HT-29 (cell line): ENCODE data around the gene RFT1. TPM values are rescaled to one million over a fixed set of nuclear protein-coding genes. Genes with fewer than 3 reads are reported as not detected.
"Not testable (repeated sequence)": the region's sequence is repeated elsewhere in the genome, so short reads cannot be mapped to it uniquely, and the experiment has no call there.

Source experiments
- DNase-seq: peaks from one replicate; pipeline ENCODE4 v3.0.0-alpha.2; 2015; ENCODE audit warnings: low spot score
- total RNA-seq: library from RNA; depleted of rRNA; stranded (reverse); fragments of >200 nt; shearing (Covaris generic); gene quantifications from 2 replicates; pipeline ENCODE4 v1.2.3, GENCODE V29; 2014

Gene RFT1
- total RNA-seq, 1 experiment from 2014 or later = 12.0 TPM

DNA sequence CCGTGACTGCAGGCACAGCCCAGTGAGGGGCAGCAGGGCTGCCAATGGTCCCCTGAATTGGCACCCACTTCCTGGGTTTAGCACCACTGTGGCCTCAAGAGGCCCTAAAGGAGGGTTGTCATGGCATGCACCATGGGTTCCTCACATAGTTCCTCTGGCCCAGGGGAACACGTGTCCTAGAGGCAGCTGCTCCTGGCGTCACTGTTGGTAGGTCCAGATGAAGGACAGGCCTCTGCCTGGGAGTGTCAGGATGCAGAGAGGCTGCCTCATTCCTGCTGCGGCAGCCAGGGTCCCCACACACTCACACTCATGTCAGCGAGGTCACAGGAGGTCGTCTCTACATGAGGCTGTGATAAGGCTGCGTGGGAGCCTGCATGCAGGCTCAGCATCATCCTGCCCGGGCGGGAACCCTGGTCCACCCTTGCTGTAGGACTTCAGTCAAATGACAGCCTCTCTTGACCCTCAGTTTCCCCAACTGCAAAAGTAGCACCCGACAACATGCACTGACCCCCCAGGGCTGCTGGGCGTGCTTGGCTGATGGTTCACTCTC, 58.3 kb downstream of the RFT1 start:
- no peak for DNase-seq

DNA sequence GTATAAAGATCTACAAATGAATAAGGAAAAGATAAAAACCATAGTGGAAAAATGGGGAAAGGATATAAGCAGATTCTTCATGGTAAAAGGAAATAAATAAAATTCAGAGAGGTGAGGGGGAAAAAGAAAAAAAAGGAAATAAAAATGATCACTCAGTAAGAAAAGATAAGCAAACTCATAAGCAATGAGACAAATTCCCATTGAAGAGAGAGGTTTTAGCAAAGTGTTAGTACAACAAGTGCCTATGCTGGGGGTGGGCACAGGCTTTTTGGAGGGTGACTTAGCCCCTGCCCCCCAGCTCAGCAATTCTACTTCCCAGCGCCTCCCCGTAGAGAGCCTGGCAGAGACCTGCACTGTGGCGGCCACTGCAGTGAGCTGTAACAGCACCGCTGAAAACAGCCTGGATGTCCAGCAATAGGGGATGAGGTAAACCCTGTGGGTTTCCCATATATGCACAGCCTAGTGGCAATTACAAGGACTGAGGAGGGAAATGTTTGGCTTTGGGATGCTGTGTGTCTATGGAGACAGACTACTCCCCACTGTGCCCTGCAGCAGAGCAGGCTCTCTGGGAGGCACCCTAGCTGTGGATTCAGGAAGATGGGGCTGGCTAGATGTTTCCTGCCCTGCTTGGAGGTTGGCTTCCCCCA, 60.7 kb downstream of the RFT1 start:
- DNase-seq = no peak

DNA sequence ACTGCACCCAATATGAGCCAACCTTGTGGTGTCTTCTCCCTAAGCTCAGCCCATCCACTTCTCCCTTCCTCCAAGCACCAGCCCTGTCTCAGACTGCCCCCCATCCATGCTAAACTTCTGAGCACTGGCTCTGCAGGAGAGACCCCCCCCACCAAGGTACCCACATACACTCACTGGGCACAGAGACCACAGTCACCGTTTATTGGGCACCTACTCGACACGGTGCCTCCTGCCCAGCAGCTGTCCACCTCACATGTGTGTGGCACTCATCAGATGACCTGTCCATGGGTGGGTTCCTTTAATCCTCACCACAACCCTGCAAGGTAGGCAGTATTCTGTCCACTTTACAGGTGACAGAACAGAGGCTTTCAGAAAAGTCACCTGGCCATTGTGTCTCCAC, 62.1 kb downstream of the RFT1 start:
- no peak for DNase-seq

DNA sequence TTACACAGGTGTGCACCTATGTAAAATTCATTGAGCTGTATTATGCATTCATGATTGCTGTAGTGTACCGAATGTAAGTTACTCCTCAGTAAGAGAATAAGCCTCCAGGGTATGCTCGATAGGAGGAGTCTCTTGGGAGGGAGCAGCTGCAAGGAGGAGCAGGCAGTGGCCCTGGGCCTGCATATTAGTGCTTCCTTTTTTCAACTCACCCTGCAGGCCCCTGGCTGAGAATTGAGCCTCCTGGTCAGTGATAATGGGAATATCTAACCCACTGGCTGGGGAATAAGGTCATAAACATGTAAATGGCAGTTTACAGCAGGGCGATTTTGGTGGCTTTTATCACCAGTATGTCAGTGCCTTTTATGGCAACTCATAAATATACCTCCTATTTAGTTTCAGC, 62.7 kb downstream of the RFT1 start:
- no peak for DNase-seq

DNA sequence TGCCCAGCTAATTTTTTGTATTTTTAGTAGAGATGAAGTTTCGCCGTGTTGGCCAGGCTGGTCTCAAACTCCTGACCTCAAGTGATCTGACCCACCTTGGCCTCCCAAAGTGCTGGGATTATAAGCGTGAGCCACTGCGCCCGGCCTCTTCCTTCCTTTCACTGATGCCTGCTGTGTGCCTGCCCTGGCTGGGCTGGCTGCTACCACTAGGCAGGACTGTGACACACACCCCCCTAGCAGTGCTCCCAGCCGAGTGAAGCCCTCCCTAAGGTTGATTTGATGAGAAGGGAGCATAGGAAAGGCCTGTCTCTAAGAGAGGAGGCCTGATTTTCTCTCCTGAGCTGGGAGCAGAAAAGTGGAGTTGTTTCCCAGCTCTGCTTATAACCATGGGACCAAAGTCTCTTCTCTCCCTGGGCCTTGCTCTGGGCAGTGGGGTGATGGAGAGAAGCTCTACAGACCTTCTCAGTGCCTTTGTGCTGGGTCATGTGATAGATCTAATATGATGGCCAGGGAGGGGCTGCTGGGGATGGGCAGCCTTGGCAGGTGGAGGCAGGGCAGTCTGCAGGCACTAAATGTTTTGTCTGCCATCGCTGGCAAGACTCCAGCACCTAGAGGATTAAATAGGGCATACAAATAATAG, 64.3 kb downstream of the RFT1 start:
- no peak for DNase-seq

DNA sequence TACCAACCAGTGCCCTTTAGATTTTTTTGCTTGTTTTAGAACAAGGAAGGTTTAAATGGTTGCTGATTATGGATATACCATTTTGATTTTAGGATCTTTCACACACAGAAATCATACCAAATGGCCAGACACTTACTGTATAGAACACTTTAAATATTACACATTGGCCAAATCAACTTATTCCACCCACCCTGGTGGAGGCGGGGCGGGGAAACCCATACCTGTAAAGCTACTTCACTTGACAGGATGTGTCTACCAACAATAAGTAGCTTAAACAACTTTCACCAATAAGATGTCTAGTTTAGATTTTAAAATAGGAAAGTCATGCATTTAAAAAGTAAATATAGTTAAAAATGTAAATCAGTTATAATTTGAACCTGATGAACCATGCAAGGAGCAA, 67.3 kb downstream of the RFT1 start:
- DNase-seq = no peak

DNA sequence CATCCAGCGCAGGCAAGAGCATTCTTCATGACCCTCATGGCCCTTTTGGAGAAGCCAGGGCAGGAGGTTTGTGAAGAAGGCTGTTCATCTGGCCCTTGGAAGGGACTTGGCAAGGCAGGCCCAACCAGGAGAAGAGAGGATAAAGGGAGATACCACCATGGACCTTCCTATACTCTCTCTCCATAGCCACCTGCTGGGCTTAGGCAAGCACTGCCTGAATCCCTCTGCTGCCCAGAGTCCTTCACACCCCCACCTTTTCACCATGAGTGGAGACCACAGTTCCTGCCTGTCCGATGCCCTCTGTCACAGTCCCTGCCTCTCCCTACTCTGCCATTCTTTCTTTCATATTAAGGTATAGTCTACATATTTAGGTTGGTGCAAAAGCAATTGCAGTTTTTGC, 73.8 kb downstream of the RFT1 start:
- peak; percentile 59 for DNase-seq

DNA sequence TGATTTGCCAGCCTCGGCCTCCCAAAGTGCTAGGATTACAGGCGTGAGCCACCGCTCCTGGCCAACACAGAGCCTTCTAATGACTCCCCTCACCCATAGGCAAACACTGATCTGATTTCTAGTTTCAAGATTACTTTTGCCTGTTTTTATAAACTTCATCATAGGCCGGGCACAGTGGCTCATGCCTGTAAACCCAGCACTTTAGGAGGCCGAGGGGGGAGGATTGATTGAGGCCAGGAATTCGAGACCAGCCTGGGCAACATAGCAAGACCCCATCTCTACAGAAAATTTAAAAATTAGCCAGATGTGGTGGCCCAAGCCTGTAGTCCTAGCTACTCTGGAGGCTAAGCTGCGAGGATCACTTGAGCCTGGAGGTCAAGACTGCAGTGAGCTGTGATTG, 76.0 kb downstream of the RFT1 start:
- not testable (repeated sequence) for DNase-seq

DNA sequence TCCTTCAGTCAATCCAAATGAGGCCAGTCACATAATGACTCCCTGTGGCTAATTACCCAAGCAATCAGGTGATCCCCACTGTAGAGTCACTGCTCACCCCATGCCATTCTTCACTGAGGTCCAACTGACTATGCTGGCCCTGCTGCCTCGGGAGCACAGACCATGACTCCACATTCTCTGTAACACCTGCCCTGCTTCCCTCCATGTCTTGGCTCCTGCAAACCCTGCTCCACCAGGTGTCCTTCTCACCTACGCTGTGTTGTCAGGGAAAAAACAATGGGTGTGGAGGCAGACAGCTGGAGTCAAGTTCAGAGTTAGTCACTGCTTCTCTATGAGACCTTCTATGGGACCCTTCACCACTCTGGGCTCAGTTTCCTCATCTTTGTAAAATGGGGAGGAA, 78.3 kb downstream of the RFT1 start:
- no peak for DNase-seq

DNA sequence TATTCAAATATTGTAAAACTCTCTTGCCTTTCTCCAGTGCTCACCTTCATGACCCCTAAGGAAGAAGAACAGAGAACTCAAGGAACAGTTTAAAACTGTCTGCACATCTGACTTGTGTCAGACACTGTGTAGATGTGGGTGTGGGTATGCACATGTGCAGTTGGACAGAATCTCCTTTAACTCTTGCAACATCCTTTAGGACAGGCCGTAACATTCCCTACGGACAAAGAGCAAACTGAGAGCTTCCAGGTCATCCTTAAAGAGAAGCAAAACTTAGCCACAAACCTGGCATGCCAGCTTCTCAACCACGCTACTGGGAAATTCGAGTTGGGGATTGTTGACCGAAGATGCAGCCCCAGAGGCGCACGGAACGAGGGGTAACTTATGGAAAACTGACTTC, 80.2 kb downstream of the RFT1 start:
- DNase-seq = no peak

DNA sequence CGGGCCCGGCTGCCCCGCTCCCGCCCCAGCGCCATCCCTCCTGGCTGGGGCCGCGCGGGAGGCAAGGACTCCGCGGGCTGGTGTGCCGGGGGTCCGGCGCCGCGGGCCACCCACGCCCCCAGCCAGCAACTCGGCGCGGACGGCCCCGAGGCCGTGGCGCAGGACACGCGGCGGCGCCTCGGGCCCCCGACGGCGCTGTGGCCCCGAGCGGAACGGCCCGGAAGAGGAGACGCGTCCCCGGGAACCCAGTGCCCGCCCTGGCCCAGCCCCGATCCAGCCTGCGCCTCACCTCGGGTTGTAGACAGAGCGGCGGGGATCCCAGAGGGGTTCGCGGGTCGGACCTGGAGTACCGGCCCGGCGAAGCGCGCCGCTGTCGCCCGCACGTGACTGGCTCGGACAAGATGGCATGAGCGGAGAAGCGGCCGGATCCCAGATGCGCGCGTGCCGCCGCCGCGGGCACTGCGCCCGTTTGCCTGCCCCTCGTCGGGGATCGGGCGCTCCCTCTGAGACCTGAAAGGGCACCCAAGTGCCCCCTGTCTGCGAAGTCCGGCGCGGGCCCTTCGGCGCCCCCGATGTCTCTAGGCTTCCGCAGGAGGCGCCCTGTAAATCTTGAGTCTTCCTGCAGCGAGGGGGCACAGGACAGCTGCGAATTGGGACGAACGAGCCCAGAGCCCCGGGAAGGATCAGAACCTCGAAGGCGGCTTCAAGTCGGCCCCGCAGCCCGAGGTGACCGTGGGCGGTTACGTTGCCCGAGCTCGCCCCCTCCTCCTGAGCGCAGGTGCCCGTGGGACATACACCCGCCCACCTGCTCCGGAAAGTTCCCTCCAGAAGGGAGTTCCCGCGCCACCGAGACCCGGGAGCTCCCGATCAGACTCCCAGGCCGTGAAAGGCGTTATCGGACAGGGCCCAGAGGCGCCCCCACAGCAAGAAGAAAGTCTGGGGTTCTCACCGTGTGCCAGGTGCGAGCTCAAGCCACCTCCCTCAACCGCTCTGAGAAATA, 83.8 kb downstream of the RFT1 start:
- DNase-seq = peak; percentile 64

DNA sequence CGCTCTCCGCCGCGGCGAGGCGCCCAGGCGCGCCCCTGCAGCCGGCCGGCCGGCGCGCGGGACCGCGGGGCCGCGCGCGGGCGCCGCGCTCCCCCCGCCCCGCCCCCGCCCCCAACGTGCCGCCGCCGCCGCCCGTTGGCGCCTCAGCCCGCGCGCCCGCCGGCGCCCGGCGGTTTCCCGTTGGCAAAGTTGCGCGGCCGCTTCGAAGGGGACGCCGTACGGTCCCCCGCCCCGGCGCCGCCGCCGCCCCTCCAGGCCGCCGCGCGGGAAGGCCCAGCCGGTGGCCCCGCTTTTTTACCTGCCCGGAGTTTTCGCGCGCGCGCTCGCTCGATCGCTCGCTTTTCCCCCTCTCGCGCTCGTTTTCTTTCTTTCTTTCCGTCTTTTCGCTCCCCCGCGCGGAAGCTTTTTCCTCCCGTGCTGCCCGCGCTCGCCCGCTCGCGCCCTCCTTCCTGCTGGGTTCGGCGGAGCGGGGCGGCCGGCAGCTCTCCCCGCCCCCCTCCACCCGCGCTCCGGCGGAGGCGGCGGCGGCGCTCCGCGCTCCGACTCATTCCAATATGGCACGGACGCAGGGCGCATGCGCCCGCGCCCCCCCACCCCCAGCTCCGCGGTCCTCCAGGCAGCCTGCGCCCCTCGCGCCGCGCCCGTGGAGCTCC, 84.6 kb downstream of the RFT1 start, which contains the start of gene SFMBT1:
SFMBT1 (minus strand) TSS at position 556 of the 653 bp plus-strand sequence. CDS start 76,945 bp downstream, outside the sequence.
- DNase-seq = peak; percentile 64

DNA sequence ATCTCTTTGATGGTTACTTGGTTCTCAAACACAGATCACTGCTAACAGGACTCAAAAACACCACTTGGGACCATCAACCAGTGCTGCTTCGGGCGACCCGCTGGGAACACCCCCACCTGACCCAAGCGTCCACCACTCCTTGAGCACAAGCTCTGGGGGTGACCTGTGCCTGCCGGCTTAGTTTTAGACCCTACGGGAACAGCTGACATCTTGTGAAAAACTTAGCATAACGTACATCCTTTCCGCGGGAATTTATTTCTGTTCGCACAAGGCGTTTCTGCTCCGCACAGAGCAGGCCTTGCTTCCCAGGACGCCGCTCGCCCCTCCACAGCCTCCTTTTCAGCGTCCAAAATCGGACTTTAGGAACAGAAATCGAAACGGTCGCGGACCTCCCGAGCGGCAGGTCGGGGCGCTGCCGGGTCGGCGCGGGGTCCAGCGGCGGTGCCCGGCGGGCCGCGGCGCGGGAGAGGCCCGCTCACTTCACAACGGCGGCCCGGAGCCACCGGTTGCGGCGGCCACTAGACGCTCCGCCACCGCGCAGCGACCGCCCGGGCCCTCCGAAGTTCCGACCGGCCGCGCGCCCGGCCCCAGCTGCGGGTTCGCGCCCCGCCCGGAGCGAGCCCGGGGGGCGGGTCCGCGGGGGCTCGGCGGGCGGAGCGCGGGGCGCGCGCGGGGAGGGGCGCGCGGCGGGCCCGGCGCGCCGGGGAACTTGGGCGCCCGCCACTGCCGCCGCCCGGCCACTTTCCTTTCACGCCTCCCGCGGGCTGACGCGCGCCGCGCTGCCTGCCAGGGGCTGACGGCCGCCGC, 85.3 kb downstream of the RFT1 start:
- DNase-seq = peak; percentile 49

DNA sequence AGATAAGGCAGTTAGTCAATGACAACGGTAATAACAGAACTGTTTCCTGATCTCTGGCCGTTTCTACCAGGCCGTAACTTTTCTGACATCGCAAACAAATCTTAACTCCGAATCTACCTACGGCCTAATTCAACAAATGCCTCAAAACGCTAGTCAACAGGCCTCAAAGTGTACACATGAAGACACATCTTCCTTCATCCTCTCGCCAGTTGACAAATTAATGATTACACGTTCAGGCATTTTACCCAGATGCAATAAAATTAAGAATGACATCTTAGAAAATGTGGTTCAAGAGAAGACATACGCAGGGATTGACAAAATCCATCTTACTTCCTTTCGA, 85.9 kb downstream of the RFT1 start:
- peak; percentile 45 for DNase-seq

DNA sequence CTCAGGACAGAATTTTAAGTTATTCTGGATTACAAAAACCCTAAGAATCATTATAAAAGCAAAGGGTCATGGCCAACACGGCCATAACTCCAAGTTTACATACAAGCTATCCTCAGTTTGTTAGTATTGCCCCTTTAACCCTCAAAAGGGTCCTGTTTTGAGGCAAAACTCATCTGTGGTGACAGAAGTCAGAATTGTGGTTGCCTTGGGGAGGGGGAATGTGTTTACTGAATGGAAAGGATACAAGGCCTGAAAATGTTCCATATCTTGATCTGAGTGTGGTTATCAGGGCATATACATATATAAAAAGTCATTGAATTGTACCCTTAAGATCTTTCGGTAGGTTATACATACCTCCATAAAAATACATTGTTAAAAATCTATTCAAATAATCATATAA, 86.5 kb downstream of the RFT1 start:
- DNase-seq = no peak

DNA sequence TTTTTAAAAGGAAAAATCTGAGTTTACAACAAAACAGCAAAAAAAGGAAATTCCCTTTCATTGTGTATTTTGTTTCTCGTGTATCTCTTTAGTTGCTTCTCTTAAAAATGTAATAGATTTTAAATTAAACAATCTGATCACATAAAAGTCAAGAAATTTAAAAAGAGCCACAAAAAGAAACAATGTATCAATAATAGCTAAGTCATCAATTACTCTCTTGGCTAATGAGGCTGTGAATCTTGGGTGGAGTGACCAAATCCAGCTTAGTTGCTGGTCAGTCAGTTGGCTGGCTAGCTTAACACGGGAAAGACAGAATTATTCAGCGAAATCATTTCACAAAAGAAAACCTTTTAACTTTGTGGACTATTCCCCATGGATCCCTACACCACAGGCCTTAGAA, 87.6 kb downstream of the RFT1 start:
- no peak for DNase-seq

DNA sequence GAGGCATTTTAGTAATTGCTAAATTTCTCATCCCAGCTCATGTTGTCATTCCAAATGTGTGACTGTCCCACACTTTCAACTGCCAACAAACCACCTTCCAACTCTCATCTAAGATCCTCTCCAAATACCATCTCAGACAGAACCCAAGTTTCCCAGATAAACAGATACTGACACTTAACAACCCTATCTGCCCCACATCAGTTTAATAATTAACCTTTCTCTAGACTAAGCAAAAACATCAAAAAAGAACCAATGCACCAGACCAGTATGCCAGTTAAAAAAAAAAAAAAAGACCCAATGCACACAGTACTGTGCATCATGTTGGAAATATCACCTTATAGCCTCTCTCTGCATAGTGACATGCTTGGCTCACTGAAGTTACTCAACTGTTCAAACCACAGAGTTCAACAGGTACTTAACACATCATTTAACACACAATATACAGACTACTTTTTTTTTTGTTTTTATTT, 89.8 kb downstream of the RFT1 start:
- no peak for DNase-seq

DNA sequence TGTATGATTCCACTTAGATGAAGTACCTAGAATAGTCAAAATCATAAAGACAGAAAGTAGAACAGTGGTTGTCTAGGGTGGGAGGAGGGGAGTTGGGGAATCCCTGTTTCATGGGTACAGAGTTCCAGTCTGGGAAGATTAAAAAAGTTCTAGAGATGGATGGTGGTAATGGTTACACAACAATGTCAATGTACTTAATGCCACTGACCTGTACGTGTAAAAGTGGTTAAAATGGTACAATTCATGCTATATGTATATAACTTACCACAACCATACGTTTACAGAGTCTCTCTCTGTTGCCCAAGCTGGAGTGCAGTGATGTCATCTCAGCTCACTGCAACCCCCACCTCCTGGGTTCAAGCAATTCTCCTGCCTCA, 90.9 kb downstream of the RFT1 start:
- no peak for DNase-seq

DNA sequence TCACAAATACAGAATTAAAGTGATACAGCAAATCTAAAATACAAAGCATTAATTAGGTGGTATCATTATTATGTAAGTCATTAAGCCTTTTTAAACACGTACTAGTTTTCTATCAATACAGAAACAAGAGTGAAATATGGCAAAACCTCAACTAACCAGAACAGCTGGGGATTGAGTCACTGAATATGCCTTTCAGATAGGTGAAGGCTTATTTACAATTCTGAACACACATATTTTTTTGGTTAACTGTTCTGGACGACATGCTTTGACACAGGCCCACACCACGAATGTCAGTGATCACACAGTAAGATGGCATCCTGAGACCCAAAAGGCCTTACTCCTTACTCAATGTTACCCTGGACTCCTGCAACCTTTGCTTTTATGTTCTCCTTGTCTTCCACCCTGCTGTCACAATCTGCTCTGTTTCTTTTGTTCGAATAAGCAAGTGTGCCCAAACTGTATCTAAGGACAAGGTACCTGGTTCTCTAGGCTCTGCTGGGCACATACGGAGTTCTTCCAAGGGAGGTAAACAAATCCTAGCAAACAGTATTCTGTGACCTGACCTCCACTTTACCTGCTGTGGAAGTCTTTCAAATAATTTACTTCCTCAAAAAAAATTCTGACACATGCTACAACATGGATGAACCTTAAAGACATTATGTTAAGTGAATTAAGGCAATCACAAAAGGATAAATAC, 91.4 kb downstream of the RFT1 start:
- no peak for DNase-seq
